Panc1 (cell line): ENCODE measurements around the gene UBASH3A. TPM values are rescaled to one million over a fixed set of nuclear protein-coding genes. Genes with fewer than 3 reads are reported as not detected.

Experiments
- ATAC-seq: fragments of 200-7000 bp; cut with Tn5 transposase; 2 replicates; pipeline ENCODE4 v1.9.1; 2020; ENCODE audit warnings: mild to moderate bottlenecking, moderate library complexity
- BruUV-seq: library from RNA; stranded (reverse); fragments of 400-500 nt; replicated peaks from 2 replicates; lab custom pipeline; 2021; lab: Mats Ljungman, UMichigan
- CTCF ChIA-PET: fragments of 300-600 bp; sonication (Branson Sonifier 250); formaldehyde crosslinking; loops from one replicate; lab custom pipeline; 2022; ENCODE audit warnings: antibody characterized with exemption; lab: Charles Lee
- POLR2A ChIA-PET: fragments of 300-600 bp; sonication (Branson Sonifier 250); formaldehyde crosslinking; loops from one replicate; lab custom pipeline; 2022; ENCODE audit warnings: antibody characterized with exemption; lab: Charles Lee
- DNase-seq: peaks from one replicate; pipeline ENCODE4 v3.0.0-alpha.2; 2010; ENCODE audit warnings: low read depth, low spot score
- H3K27ac ChIP-seq: 2 replicates; pipeline ENCODE4 v1.5.1; 2011; ENCODE audit warnings: mild to moderate bottlenecking, low read length, inconsistent platforms
- H3K27me3 ChIP-seq: fragments of 200-500 bp; sonication (Bioruptor generic); 2 replicates; pipeline ENCODE4 v1.6.0; 2014; ENCODE audit warnings: low read length, inconsistent platforms; ENCODE audit not compliant: control insufficient read depth, insufficient read depth
- H3K36me3 ChIP-seq: fragments of 200-500 bp; sonication (Bioruptor generic); 2 replicates; pipeline ENCODE4 v1.5.1; 2014; ENCODE audit warnings: inconsistent platforms, mild to moderate bottlenecking, low read length, moderate library complexity; ENCODE audit not compliant: control insufficient read depth, insufficient read depth
- H3K4me1 ChIP-seq: 2 replicates; pipeline ENCODE4 v1.5.1; 2011; ENCODE audit warnings: inconsistent platforms, mild to moderate bottlenecking, low read length, moderate library complexity; ENCODE audit not compliant: control insufficient read depth, insufficient read depth
- H3K4me3 ChIP-seq, 2 experiments: 2 replicates each; pipeline ENCODE4 v1.5.1; 2011 to 2012; ENCODE audit warnings: low read depth in 2 of 2, low read length in 2 of 2, mild to moderate bottlenecking in 2 of 2, inconsistent platforms in 1 of 2, moderate library complexity in 1 of 2
- H3K9me3 ChIP-seq: fragments of 200-500 bp; sonication (Bioruptor generic); 2 replicates; pipeline ENCODE4 v1.5.1; 2014; ENCODE audit warnings: low read depth, mild to moderate bottlenecking, inconsistent platforms, low read length, moderate library complexity; ENCODE audit not compliant: control insufficient read depth, insufficient read depth
- POLR2AphosphoS5 ChIP-seq: IDR thresholded peaks from 2 replicates; pipeline ENCODE4 v1.6.1; 2012; ENCODE audit warnings: mild to moderate bottlenecking, low read depth, low read length, moderate library complexity
- REST ChIP-seq, 2 experiments: IDR thresholded peaks; 2 replicates each; pipeline ENCODE4 v1.6.1; 2011 to 2012; ENCODE audit warnings: low read depth in 2 of 2, control low read depth in 1 of 2, low read length in 1 of 2, mild to moderate bottlenecking in 1 of 2, moderate library complexity in 1 of 2; ENCODE audit not compliant: insufficient read depth in 1 of 2
- SIN3A ChIP-seq: IDR thresholded peaks from 2 replicates; pipeline ENCODE4 v1.6.1; 2012; ENCODE audit warnings: low read depth, mild to moderate bottlenecking, low read length, moderate library complexity, borderline replicate concordance; ENCODE audit not compliant: insufficient read depth
- TCF7L2 ChIP-seq: IDR thresholded peaks from 2 replicates; pipeline ENCODE4 v1.6.1; 2011; ENCODE audit warnings: mild to moderate bottlenecking, low read depth, low read length, inconsistent platforms
- in situ Hi-C: cut with HindIII; loops from 2 replicates; pipeline ENCODE4 v1.10.0; 2016; ENCODE audit warnings: low sequenced_read_pairs, low pct_unique_long_range_greater_than_20kb
- intact Hi-C: fragments of 100-400 bp; cut with micrococcal nuclease; formaldehyde crosslinking; loops from one replicate; pipeline ENCODE4 v1.10.0; 2022; ENCODE audit not compliant: unreplicated experiment
- total RNA-seq: library from RNA; stranded (reverse); gene quantifications from one replicate; pipeline ENCODE4 v1.2.1, GENCODE V29; 2021; ENCODE audit not compliant: unreplicated experiment
- TF ChIP-seq, protein P1 (sequence below): fragments of 450-650 bp; IDR thresholded peaks from 2 replicates; pipeline ENCODE4 v1.5.1; 2017; ENCODE audit warnings: mild to moderate bottlenecking

Gene UBASH3A
- total RNA-seq, 1 experiment from 2014 or later = 0.33 TPM

GRCh38 chr21:42475036-42475435 lies 71.3 kb downstream of the UBASH3A start:
- Histone ChIP-seq H3K4me3 (no peak overlapping the region), H3K9me3 (no peaks in the 10 kb centered on the region), H3K27me3 (no peaks in the 10 kb centered on the region), H3K27ac (no peak overlapping the region), H3K36me3 (no peaks in the 10 kb centered on the region), H3K4me1 (no peaks in the 10 kb centered on the region)
- intact Hi-C loops (no loop called here), in situ Hi-C loops (no loop called here)
- ChIA-PET POLR2A (no interaction called here), CTCF (no interaction called here)
- ATAC-seq = no peak
- TF ChIP-seq POLR2AphosphoS5 (no peak), TCF7L2 (no peak), REST (IDR thresholded peaks at IDR 0.05; ENCODE audit: insufficient read depth in 1 of 2, low read depth in 2 of 2, low read length in 1 of 2) (no peak), SIN3A (no peak)
- TF ChIP-seq, protein P1, sequence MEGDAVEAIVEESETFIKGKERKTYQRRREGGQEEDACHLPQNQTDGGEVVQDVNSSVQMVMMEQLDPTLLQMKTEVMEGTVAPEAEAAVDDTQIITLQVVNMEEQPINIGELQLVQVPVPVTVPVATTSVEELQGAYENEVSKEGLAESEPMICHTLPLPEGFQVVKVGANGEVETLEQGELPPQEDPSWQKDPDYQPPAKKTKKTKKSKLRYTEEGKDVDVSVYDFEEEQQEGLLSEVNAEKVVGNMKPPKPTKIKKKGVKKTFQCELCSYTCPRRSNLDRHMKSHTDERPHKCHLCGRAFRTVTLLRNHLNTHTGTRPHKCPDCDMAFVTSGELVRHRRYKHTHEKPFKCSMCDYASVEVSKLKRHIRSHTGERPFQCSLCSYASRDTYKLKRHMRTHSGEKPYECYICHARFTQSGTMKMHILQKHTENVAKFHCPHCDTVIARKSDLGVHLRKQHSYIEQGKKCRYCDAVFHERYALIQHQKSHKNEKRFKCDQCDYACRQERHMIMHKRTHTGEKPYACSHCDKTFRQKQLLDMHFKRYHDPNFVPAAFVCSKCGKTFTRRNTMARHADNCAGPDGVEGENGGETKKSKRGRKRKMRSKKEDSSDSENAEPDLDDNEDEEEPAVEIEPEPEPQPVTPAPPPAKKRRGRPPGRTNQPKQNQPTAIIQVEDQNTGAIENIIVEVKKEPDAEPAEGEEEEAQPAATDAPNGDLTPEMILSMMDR = no peak
- DNase-seq = no peak
- no TSS peak for BruUV-seq

DNA sequence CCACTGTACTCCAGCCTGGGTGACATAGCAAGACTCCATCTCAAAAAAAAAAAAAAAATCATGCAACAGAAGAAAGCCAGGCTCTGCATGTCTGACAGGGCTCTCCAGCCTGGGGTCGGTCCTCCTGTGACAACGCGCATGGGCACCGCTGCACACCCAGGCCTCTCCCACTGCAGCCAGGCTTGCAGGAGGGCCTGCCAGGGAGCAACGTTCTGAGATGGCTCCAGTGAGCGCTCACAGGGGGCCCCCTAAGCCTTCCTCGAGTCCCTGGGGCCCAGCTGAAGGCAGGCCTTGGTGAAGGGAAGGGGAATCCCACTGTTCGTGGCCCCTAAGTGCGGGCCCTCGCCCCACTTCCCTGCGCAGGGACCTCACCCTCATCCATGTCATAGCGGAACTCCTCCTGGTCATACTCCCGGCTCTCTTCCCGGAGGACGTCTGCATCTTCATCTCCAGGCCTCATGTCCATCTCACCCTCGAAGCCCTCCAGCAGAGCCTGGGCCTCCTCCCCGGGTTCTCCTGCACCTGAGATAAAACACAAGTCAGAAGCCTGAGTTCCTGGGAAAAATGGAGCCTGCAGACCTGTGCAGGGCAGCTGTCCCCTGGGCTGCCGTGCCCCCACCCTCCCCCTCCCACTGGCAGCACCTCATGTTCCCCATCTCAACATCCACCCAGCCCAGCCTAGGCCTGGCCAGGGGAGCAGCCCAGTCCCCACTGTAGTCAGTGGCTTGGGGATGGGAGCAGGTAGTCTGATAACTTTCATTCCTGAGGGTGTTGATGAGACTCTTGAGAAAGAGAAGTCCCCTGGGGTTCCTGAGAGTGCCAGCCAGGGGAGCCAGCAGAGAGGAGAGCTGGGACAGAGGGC lies 72.1 kb downstream of the UBASH3A start:
- Histone ChIP-seq H3K4me1 (no peaks in the 10 kb centered on the region), H3K36me3 (no peaks in the 10 kb centered on the region), H3K9me3 (no peaks in the 10 kb centered on the region), H3K27ac (no peak overlapping the region), H3K4me3 (no peak overlapping the region), H3K27me3 (no peaks in the 10 kb centered on the region)
- intact Hi-C loops (no loop called here), in situ Hi-C loops (no loop called here)
- no TSS peak for BruUV-seq
- TF ChIP-seq SIN3A (no peak), TCF7L2 (no peak), REST (IDR thresholded peaks at IDR 0.05; ENCODE audit: insufficient read depth in 1 of 2, low read depth in 2 of 2, low read length in 1 of 2) (no peak), POLR2AphosphoS5 (no peak)
- TF ChIP-seq, protein P1 = no peak
- ChIA-PET CTCF (no interaction called here), POLR2A (no interaction called here)
- DNase-seq = no peak
- no peak for ATAC-seq
